Measurements from ENCODE around the gene UVRAG. TPM values are rescaled to one million over a fixed set of nuclear protein-coding genes. Genes with fewer than 3 reads are reported as not detected.
"Not testable (repeated sequence)": the region's sequence is repeated elsewhere in the genome, so short reads cannot be mapped to it uniquely, and the experiment has no call there.

UVRAG gene
- total RNA-seq, 2 experiments from 2014 or later, result 18.2 to 19.9 TPM

DNA sequence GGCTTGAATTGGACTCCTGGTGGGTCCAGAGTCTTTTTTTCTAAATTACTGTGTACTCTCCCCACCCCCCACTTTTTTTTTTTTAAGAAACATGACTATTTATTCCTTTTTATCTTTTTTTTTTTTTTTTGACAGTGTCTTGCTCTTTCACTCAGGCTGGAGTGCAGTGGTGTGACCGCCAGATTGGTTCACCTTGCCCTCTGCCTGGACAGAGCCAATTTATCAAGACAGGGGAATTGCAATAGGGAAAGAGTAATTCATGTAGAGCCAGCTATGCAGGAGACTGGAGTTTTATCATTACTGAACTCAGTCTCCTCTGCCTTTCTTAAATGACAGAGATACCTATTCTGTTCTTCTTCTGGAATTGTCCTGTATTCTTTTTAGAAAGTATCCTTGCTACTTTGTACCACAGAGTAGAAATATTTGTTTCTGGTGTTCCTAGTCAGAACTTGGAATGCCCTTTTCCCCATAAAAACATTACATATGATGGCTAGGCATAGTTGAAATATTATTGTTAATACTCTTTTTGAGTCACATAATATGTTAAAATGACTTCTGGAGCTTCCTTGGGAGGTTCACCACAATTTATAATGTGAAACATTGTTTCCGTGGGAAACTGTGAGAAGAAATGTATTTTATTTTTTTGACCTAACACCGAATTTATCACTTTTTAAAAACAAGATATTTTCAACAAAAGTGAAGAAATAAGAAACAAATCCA, 95.6 kb downstream of the UVRAG start:
- Mint-ChIP-seq H3K27me3 (peaks cover 3% of the 10 kb centered on the region), H3K4me1 (peaks cover 22% of the 10 kb centered on the region), H3K9me3 (no peaks in the 10 kb centered on the region), H3K27ac (no peak overlapping the region), H3K4me3 (no peak overlapping the region), H3K36me3 (ENCODE audit: low read depth) (peaks cover 30% of the 10 kb centered on the region)
- POLR2A ChIA-PET, result no interaction called here
- CTCF ChIA-PET, result interaction anchor here (0.7 to 1.1 kb wide), 2 partner anchors 8 to 241 kb away, joined by 3 read pairs; no protein-coding TSS in a partner anchor
- DNase-seq, result no peak

- H3K4me3 Mint-ChIP-seq, result no peak overlapping the region
- H3K9me3 Mint-ChIP-seq, result no peaks in the 10 kb centered on the region
- DNase-seq, result no peak
- no peak overlapping the region for H3K27ac Mint-ChIP-seq
- H3K4me1 Mint-ChIP-seq, result peaks cover 22% of the 10 kb centered on the region
- H3K36me3 Mint-ChIP-seq (ENCODE audit: low read depth), result peaks cover 30% of the 10 kb centered on the region
- peaks cover 3% of the 10 kb centered on the region for H3K27me3 Mint-ChIP-seq
- ChIA-PET CTCF (interaction anchor here (1.1 kb wide), 1 partner anchor 240 kb away, joined by 3 read pairs; no protein-coding TSS in a partner anchor), POLR2A (no interaction called here)
These were observed 96.4 kb downstream of the UVRAG start for GRCh38 chr11:75911459-75911858.

- POLR2A ChIA-PET, result no interaction called here
- CTCF ChIA-PET, result no interaction called here
- peaks cover 27% of the 10 kb centered on the region for H3K36me3 Mint-ChIP-seq (ENCODE audit: low read depth)
- H3K4me3 Mint-ChIP-seq, result no peak overlapping the region
- peaks cover 8% of the 10 kb centered on the region for H3K4me1 Mint-ChIP-seq
- no peak overlapping the region for H3K27ac Mint-ChIP-seq
- H3K9me3 Mint-ChIP-seq, result no peaks in the 10 kb centered on the region
- H3K27me3 Mint-ChIP-seq, result peaks cover 3% of the 10 kb centered on the region
- DNase-seq, result no peak
These were observed 99.0 kb downstream of the UVRAG start for GRCh38 chr11:75913984-75914383.

GRCh38 chr11:75916882-75917281, 101.9 kb downstream of the UVRAG start:
- CTCF ChIA-PET, result interaction anchor here (1.6 kb wide), 1 partner anchor 235 kb away, joined by 5 read pairs; no protein-coding TSS in a partner anchor
- POLR2A ChIA-PET, result no interaction called here

DNA sequence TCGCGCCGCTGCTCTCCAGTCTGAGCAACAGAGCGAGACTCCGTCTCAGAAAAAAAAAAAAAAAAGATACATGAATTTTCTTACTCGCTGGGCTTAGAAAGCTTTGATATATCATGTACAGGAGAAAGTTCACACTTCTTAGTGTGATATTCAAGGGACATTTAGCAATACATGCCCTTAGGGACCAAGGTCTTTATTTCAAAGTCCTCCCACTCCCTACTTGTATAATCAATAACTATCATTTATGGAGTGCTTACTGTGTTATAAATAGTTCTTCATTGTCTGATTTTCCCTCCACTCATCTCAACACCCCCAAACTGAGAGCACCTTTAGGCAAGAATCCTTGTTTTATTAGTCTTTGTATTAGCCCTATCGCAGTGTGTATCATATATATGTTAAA, 103.3 kb downstream of the UVRAG start:
- H3K4me1 Mint-ChIP-seq, result peaks cover 2% of the 10 kb centered on the region
- ChIA-PET POLR2A (no interaction called here), CTCF (no interaction called here)
- DNase-seq, result no peak
- peaks cover 12% of the 10 kb centered on the region for H3K36me3 Mint-ChIP-seq (ENCODE audit: low read depth)
- H3K27ac Mint-ChIP-seq, result no peak overlapping the region
- no peaks in the 10 kb centered on the region for H3K9me3 Mint-ChIP-seq
- H3K27me3 Mint-ChIP-seq, result no peaks in the 10 kb centered on the region
- no peak overlapping the region for H3K4me3 Mint-ChIP-seq

More at GRCh38 chr11:75916882-75917281, 101.9 kb downstream of the UVRAG start:
- DNase-seq, result no peak
- H3K4me3 Mint-ChIP-seq, result no peak overlapping the region
- H3K27me3 Mint-ChIP-seq, result no peaks in the 10 kb centered on the region
- H3K9me3 Mint-ChIP-seq, result no peaks in the 10 kb centered on the region
- H3K36me3 Mint-ChIP-seq (ENCODE audit: low read depth), result peaks cover 27% of the 10 kb centered on the region
- no peak overlapping the region for H3K27ac Mint-ChIP-seq
- H3K4me1 Mint-ChIP-seq, result peaks cover 2% of the 10 kb centered on the region

- no peak overlapping the region for H3K4me3 Mint-ChIP-seq
- peaks cover 2% of the 10 kb centered on the region for H3K4me1 Mint-ChIP-seq
- peaks cover 3% of the 10 kb centered on the region for H3K36me3 Mint-ChIP-seq (ENCODE audit: low read depth)
- H3K27ac Mint-ChIP-seq, result no peak overlapping the region
- CTCF ChIA-PET, result no interaction called here
- H3K27me3 Mint-ChIP-seq, result no peaks in the 10 kb centered on the region
- POLR2A ChIA-PET, result no interaction called here
- DNase-seq, result no peak
- no peaks in the 10 kb centered on the region for H3K9me3 Mint-ChIP-seq
These were observed 104.5 kb downstream of the UVRAG start for GRCh38 chr11:75919525-75919924.

DNA sequence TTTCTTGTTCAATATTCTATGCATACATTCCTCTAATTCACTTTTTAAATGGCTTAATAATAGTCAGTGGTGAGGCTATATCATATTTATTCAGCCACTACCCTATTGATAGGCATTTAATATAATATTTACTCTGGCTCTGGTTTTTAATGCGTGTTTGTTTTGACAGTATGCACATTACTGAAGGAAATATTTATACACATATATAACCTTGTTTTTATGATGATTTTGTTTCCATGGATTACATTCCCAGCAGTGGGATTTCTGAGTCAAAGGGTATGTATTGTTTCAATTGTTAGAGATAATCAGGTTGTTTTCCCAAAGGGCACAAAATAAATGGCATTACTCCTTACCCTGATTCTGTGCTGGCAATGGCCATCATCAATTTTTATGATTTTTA, 105.8 kb downstream of the UVRAG start:
- DNase-seq, result no peak
- Mint-ChIP-seq H3K27ac (no peak overlapping the region), H3K36me3 (ENCODE audit: low read depth) (peaks cover 3% of the 10 kb centered on the region), H3K4me3 (no peak overlapping the region), H3K4me1 (peaks cover 2% of the 10 kb centered on the region), H3K9me3 (no peaks in the 10 kb centered on the region), H3K27me3 (no peaks in the 10 kb centered on the region)
- ChIA-PET POLR2A (no interaction called here), CTCF (no interaction called here)

- H3K27ac Mint-ChIP-seq, result no peak overlapping the region
- ChIA-PET POLR2A (no interaction called here), CTCF (no interaction called here)
- H3K9me3 Mint-ChIP-seq, result no peaks in the 10 kb centered on the region
- H3K36me3 Mint-ChIP-seq (ENCODE audit: low read depth), result peaks cover 3% of the 10 kb centered on the region
- H3K4me3 Mint-ChIP-seq, result no peak overlapping the region
- peaks cover 2% of the 10 kb centered on the region for H3K4me1 Mint-ChIP-seq
- H3K27me3 Mint-ChIP-seq, result no peaks in the 10 kb centered on the region
- no peak for DNase-seq
These were observed 106.8 kb downstream of the UVRAG start for GRCh38 chr11:75921808-75922207.

DNA sequence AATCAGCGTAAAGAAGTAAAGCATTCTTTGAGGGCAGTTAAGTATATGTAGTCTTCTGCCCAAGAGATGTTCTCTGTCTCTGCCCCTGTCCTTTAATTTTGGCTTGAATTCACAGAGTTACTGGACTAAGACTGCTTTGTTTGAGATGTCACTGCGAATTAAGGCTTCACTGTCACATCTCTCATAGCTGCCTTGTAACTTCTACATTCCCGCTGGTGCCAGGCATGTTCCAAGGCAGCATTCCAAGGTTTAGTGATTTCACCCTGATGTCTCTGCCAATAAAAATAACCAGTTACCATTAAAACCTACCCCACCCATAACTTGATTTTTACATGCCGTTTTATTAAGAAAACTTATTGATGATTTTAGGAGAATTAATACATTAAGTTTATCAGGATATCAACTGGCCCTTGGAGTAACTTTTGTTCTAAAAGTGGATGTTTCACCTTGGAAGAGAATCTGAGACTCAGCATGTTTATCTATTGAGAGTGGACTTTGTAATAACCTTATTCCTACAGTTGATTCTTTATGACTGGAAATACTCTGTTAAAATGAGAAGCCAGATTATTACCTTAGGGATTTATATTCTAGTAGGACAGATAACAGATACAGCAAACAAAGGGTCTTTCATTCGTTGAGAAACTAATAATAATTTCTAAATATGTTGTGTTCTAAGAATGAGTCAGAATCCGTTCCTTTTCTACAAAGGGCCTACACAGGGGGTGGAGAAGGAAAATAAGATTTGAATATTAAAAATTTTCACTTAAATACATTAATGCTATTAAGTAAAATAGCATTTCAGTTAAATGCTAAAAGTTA, 110.2 kb downstream of the UVRAG start:
- Mint-ChIP-seq H3K4me1 (peaks cover 2% of the 10 kb centered on the region), H3K36me3 (ENCODE audit: low read depth) (no peaks in the 10 kb centered on the region), H3K27ac (no peak overlapping the region), H3K4me3 (no peak overlapping the region), H3K9me3 (no peaks in the 10 kb centered on the region), H3K27me3 (no peaks in the 10 kb centered on the region)
- ChIA-PET CTCF (no interaction called here), POLR2A (no interaction called here)
- no peak for DNase-seq

DNA sequence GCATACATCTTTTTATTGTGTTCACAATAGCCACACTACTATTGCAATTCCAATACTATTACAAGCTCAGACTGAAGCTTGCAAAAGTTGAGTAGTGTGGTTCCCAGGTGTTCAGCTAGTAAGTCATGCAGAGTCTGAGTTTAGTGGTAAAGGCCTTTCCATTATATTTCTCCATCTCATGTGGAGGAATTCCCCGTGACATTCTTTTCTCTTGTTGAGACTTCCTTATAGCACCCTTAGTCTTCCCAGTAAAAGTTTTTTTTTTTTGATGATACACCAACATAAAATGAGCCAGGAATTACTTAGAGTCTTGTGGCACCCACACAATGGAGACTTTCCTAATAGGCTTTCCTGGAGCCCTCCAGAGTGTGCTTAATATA, 110.8 kb downstream of the UVRAG start:
- H3K9me3 Mint-ChIP-seq, result no peaks in the 10 kb centered on the region
- CTCF ChIA-PET, result no interaction called here

GRCh38 chr11:75929706-75930105, 114.7 kb downstream of the UVRAG start:
- POLR2A ChIA-PET, result no interaction called here
- Mint-ChIP-seq H3K9me3 (no peaks in the 10 kb centered on the region), H3K4me3 (no peak overlapping the region), H3K27ac (no peak overlapping the region), H3K4me1 (no peaks in the 10 kb centered on the region), H3K27me3 (no peaks in the 10 kb centered on the region), H3K36me3 (ENCODE audit: low read depth) (peaks cover 2% of the 10 kb centered on the region)
- no peak for DNase-seq
- CTCF ChIA-PET, result no interaction called here

More for the DNA sequence above, 110.8 kb downstream of the UVRAG start:
- H3K27ac Mint-ChIP-seq, result no peak overlapping the region
- no peaks in the 10 kb centered on the region for H3K27me3 Mint-ChIP-seq
- POLR2A ChIA-PET, result no interaction called here
- H3K36me3 Mint-ChIP-seq (ENCODE audit: low read depth), result no peaks in the 10 kb centered on the region
- DNase-seq, result no peak
- no peak overlapping the region for H3K4me3 Mint-ChIP-seq
- peaks cover 2% of the 10 kb centered on the region for H3K4me1 Mint-ChIP-seq

DNA sequence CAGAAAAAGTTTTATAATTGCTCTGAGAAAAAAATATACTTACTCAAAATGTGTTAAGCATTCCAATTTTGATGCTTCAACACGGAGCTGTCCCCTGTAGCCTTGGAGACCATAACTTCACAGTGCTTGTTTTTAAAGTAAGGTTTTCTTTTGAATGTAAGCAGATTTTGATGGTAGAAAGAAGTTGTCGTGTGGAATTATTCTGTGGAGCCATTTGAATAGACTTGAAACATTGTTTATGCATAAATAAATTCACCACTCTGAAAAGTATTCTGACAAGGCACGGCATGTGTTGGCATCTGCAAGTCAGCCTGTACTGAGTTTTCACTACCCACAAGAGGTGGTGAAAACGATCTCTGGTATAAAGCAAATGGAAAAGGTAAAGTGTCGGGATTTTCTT, 115.5 kb downstream of the UVRAG start:
- ChIA-PET CTCF (no interaction called here), POLR2A (no interaction called here)
- H3K36me3 Mint-ChIP-seq (ENCODE audit: low read depth), result peaks cover 2% of the 10 kb centered on the region
- H3K9me3 Mint-ChIP-seq, result no peaks in the 10 kb centered on the region
- H3K27me3 Mint-ChIP-seq, result no peaks in the 10 kb centered on the region
- DNase-seq, result no peak
- H3K4me1 Mint-ChIP-seq, result no peaks in the 10 kb centered on the region
- H3K27ac Mint-ChIP-seq, result no peak overlapping the region
- H3K4me3 Mint-ChIP-seq, result no peak overlapping the region

DNA sequence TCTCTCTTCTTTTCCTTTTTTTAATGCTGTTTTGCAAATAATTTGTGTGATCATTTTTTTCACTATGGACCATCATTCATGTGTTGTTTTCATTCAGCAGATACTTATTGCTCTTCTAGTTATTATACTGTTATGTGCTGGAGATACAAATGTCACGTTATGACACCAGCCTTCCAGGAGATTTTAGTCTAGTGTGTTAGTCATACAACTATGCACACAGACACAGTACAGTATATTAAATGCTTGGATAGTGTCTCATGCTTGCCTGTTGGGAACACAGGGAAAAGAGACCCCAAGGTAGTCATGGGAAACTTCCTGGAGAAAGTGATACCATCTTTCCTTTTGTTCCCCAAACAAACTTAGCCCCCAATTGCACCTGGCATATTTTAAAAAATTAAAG, 116.1 kb downstream of the UVRAG start:
- Mint-ChIP-seq H3K27me3 (no peaks in the 10 kb centered on the region), H3K36me3 (ENCODE audit: low read depth) (peaks cover 2% of the 10 kb centered on the region), H3K27ac (no peak overlapping the region), H3K9me3 (no peaks in the 10 kb centered on the region), H3K4me1 (no peaks in the 10 kb centered on the region), H3K4me3 (no peak overlapping the region)
- CTCF ChIA-PET, result no interaction called here
- no peak for DNase-seq
- POLR2A ChIA-PET, result no interaction called here

- H3K27ac Mint-ChIP-seq; DNase-seq; CTCF ChIA-PET; H3K4me1 Mint-ChIP-seq; H3K9me3 Mint-ChIP-seq; H3K36me3 Mint-ChIP-seq (ENCODE audit: low read depth); H3K27me3 Mint-ChIP-seq; POLR2A ChIA-PET; H3K4me3 Mint-ChIP-seq: not testable (repeated sequence)
These were observed 118.7 kb downstream of the UVRAG start for GRCh38 chr11:75933736-75934135.
